ENCODE measurements around the gene MDM1. TPM values are rescaled to one million over a fixed set of nuclear protein-coding genes. Genes with fewer than 3 reads are reported as not detected.
A peak's percentile ranks its signal among the peaks of the same experiment; 100 is the strongest.

MDM1 gene
- polyA plus RNA-seq, 1 donor from 2014 or later: 18.0 TPM

DNA sequence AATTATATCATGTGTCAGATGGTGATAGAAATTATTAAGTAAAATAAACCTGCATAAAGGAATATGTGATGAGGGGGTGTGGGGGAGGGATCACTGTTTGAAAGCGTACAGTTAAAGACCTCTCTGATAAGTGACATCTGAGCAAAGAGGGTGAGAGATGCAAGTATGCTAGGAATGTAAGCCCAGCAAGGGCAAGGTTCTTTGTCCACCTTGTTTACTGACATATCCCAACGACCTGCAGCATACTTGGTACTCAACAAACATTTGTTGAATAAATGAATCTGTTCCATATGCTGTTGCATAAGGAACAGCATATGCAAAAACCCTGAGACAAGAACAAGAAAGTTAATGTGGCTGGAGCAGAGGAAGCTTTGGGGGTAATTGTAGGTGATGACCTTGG is 12.0 kb upstream of the MDM1 start:
- no peaks in the 10 kb centered on the region for H3K9me3 Mint-ChIP-seq
- H3K27me3 Mint-ChIP-seq: peaks cover 10% of the 10 kb centered on the region
- H3K4me3 Mint-ChIP-seq: no peak overlapping the region
- peak overlapping the region in 1 of 3 donors; percentile 19 for H3K27ac Mint-ChIP-seq
- H3K36me3 Mint-ChIP-seq: peaks cover 3% of the 10 kb centered on the region
- H3K4me1 Mint-ChIP-seq: peaks cover 0 to 10% (median 9%) of the 10 kb centered on the region in 3 donors

DNA sequence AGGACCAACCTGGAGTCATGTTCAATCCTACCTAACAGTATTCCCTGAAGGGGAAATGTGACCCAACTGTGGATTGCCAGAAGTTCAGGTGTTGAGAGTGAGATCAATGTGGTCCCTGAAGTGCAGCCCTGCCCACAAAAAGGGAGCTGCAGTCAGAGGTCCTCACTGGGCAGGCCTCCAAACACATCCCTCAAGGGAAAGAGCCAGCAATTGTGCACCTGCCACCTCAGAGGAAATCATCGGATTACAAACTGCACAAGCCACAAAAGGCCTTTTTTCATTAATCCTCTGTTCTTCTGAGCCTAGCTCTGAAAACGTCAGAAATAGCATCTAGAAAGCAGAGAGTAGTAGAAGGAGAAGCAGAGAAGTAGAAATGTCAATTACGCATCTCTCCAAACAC is 10.8 kb upstream of the MDM1 start:
- H3K27me3 Mint-ChIP-seq: peaks cover 8% of the 10 kb centered on the region
- peaks cover 3% of the 10 kb centered on the region for H3K36me3 Mint-ChIP-seq
- no peak overlapping the region for H3K4me3 Mint-ChIP-seq
- no peaks in the 10 kb centered on the region for H3K9me3 Mint-ChIP-seq
- H3K27ac Mint-ChIP-seq: no peak overlapping the region
- H3K4me1 Mint-ChIP-seq: peaks cover 0 to 10% (median 9%) of the 10 kb centered on the region in 3 donors

DNA sequence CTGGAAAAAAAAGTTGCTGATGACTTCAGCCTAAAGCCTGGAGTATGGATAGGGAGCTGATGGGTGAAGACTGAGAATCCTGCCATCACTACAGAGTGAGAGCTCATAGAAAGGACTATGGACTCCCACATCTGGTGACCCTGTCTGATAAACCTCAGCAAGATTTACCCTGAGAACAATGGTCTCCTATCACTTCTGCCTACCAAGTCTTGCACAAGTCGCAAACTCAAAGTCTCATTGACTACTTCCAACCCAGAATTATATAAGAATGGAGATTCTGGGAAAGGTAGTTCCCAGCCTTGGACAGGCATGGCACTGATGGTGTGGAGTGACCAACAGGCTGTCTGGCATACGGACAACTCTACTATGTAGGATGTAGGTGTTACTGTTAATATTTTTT is 9.7 kb upstream of the MDM1 start:
- H3K9me3 Mint-ChIP-seq: no peaks in the 10 kb centered on the region
- peaks cover 0 to 8% (median 6%) of the 10 kb centered on the region in 3 donors for H3K4me1 Mint-ChIP-seq
- H3K27me3 Mint-ChIP-seq: peaks cover 3% of the 10 kb centered on the region
- no peak overlapping the region for H3K4me3 Mint-ChIP-seq
- no peak overlapping the region for H3K27ac Mint-ChIP-seq
- peaks cover 1% of the 10 kb centered on the region for H3K36me3 Mint-ChIP-seq

DNA sequence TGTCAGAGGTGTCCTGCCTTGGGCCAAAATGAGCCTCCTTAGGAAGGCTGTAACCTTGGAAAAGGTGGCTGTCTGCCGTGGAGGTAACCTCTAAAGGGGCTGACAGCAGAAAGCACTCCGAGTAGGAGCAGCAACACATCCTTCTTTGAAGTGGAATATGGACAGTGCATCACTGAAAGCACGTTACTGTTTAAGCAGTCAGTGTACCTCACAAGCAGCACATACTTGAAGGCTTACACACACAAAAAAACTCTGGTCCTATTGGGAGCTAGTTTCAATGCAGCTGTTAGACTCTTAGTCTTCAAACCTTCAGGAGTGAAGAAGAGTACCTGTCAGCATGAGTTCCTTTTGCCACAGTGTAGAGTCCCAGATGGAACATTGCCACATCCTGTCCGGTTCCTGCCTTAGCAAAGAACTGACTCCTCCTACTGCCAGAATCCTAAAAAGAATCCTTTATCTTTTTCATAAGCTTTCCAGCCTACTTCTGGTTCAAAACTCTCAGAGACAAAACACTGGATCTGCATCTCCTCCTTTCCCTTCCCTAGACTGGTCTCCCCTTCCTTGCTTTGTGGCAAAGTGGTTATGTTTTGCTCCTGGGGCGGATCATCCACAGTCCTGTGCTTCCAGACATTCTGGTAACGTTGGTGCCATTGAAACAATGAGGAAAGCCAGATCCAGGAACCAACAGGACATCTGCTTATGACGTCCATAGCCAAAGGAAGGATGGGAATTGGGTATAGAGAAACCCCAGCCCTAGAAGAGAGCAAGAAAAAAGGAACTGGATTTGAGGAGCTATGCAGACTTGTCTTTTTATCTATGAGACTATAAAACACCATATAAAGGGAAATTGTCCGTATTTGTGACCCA is 8.5 kb upstream of the MDM1 start:
- Mint-ChIP-seq H3K27ac (no peak overlapping the region), H3K36me3 (peaks cover 1% of the 10 kb centered on the region), H3K4me1 (peaks cover 0 to 2% (median 1%) of the 10 kb centered on the region in 3 donors), H3K9me3 (no peaks in the 10 kb centered on the region), H3K4me3 (no peak overlapping the region), H3K27me3 (peaks cover 2% of the 10 kb centered on the region)

DNA sequence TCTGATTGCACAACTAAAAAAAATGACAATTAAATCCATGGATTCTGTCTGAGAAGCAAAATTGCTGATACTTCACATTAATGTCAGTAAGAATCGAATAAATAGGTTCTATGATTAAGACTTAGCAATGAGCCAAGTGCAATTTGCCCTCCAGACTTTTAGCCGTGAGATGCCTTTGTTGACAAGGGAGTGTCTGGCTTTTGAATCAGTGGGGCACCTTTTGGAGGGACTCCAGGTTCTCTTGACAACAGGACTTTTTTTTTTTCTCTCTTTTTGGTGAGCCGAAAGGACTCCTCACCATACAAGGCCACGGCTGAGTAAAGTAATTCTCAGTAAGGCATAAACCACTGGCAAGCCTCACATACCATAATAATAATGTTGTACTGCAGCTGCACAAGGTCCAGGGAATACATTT is 4.7 kb upstream of the MDM1 start:
- no peak overlapping the region for H3K4me3 Mint-ChIP-seq
- H3K36me3 Mint-ChIP-seq: peaks cover 1% of the 10 kb centered on the region
- no peaks in the 10 kb centered on the region for H3K9me3 Mint-ChIP-seq
- peaks cover 8 to 20% (median 17%) of the 10 kb centered on the region in 3 donors for H3K4me1 Mint-ChIP-seq
- H3K27me3 Mint-ChIP-seq: no peaks in the 10 kb centered on the region
- H3K27ac Mint-ChIP-seq: no peak overlapping the region

DNA sequence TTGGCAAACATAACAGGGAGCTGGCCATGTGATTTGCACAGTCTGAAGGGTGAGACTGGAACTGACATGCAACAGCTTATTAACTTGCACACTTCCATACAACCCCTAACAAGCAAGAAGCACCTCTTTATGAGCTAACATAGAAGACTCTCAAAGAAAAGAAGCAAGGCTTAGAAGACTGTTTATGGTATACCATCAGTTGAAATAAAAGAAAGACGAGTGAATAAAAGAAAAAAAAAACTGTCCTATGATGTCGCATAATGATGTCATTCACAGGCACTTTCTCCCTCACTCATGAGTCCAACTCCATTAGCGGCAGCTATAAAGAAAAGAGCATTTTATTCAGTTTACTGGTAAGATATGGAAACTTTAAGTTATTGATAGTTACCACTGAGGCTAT is 3.3 kb upstream of the MDM1 start:
- no peaks in the 10 kb centered on the region for H3K27me3 Mint-ChIP-seq
- peak overlapping the region in 1 of 4 donors; percentile 50 for H3K4me3 Mint-ChIP-seq
- no peaks in the 10 kb centered on the region for H3K9me3 Mint-ChIP-seq
- peaks cover 1% of the 10 kb centered on the region for H3K36me3 Mint-ChIP-seq
- peaks cover 14 to 27% (median 26%) of the 10 kb centered on the region in 3 donors for H3K4me1 Mint-ChIP-seq
- H3K27ac Mint-ChIP-seq: no peak overlapping the region

DNA sequence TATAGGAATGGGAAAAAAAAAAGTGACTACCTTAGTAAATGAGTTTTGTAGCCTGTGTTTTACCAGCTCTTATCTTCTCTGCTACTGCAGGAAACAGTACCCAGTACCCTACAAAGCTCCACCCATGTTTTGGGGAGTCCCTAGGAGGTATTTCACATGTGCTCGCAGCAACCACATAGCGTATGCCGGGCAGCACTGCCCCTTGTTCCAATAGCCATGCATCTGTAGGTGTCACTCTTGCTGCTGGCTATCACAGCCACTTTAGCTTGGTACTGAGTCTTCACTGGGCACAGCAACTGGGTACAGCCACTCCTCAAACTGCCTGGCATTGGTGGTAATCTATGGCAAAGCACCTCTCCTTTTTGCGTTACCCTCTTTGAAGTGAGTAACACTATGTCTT is 2.0 kb upstream of the MDM1 start:
- Mint-ChIP-seq H3K9me3 (no peaks in the 10 kb centered on the region), H3K36me3 (no peaks in the 10 kb centered on the region), H3K4me3 (peak overlapping the region in 3 of 4 donors; percentile 25 to 93 (median 40)), H3K4me1 (peaks cover 14 to 32% (median 26%) of the 10 kb centered on the region in 3 donors), H3K27me3 (no peaks in the 10 kb centered on the region), H3K27ac (peak overlapping the region in 2 of 3 donors; percentile 7 to 10)

DNA sequence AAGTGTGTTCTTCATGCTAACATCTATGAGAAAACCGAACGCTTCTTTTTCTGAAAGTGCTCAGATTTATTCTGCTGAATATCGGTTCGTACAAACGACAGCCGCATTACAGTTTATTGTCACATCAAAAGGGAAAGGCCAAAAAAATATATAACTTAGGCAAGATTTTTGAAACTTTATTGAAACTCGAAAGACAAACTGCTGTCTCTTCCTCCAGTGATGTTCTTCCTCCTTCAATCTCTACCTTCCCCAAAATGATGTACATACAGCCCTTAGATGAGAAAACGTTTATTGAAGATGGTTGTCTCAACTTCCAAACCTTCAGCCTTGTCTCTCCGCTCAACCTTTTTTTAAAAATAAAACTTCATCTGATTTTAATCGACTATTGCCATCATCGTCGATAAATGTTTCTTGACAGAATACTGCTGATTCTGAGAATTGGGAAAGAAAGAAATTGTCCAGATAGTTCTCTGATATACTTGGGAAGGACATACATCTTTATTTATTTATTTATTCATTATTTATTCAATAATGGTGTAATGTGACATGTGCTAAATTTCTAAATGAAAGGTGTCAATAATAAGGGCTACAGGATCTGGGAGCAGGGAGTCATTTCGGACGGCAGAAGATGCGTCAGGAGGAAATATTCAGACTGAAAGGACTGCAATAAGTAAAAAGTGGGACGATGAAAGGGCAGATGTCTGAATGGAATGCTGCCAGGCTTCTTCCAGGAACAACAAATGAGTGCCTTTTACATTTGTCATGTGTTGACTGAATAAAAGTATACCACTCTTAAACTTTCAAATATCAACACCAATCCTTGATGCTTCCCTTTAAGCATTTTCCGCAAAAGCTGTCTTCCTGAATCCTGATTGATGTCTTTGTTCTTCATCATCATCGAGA is 817 bp upstream of the MDM1 start:
- H3K4me3 Mint-ChIP-seq: peak overlapping the region; percentile 87 to 95 (median 90)
- no peaks in the 10 kb centered on the region for H3K36me3 Mint-ChIP-seq
- H3K27me3 Mint-ChIP-seq: no peaks in the 10 kb centered on the region
- peak overlapping the region; percentile 70 to 95 (median 87) for H3K27ac Mint-ChIP-seq
- peaks cover 15 to 37% (median 26%) of the 10 kb centered on the region in 3 donors for H3K4me1 Mint-ChIP-seq
- H3K9me3 Mint-ChIP-seq: no peaks in the 10 kb centered on the region

DNA sequence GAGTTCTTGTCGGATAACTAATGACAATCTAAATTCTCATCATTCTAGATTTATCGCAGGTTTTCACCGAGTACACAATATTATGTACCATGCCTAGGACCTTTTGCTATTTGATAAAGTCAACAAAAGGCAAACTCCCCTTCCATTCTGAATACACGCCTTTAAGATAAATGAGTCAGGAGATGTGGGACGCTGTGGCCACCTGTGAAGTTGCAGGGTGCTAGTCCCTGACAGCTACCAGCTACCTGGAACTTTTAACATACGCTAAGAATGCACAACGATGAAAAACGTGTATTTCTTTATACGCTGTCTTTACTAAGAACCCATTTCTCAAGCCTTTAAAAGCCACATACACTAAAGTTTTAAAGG is 678 bp downstream of the MDM1 start:
- Mint-ChIP-seq H3K27ac (peak overlapping the region; percentile 70 to 95 (median 87)), H3K36me3 (peaks cover 2% of the 10 kb centered on the region), H3K27me3 (no peaks in the 10 kb centered on the region), H3K4me1 (peaks cover 20 to 37% (median 26%) of the 10 kb centered on the region in 3 donors), H3K4me3 (peak overlapping the region; percentile 87 to 95 (median 90)), H3K9me3 (no peaks in the 10 kb centered on the region)

DNA sequence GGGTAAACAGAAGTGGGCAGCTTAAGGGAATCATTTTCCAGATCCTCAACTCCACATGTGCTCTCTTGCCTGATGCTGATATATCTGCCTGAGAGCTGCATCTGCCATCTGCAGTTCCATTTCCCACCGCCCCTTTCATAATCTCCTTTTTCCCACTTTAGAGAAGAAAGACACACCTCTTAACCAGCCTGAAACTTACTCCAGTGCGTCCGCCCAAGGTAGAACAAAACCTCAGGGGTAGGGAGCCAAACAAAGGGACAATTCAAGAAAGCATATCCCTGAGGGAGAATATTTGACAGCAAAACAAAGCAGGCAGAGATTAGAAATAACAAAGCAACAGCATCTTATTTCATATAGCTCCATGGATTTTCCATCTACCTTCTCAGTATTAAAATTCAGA is 4.3 kb downstream of the MDM1 start:
- H3K27me3 Mint-ChIP-seq: no peaks in the 10 kb centered on the region
- peaks cover 2% of the 10 kb centered on the region for H3K36me3 Mint-ChIP-seq
- H3K27ac Mint-ChIP-seq: peak overlapping the region in 1 of 3 donors; percentile 16
- H3K9me3 Mint-ChIP-seq: no peaks in the 10 kb centered on the region
- H3K4me3 Mint-ChIP-seq: peak overlapping the region in 1 of 4 donors; percentile 65
- peaks cover 15 to 23% (median 17%) of the 10 kb centered on the region in 3 donors for H3K4me1 Mint-ChIP-seq

DNA sequence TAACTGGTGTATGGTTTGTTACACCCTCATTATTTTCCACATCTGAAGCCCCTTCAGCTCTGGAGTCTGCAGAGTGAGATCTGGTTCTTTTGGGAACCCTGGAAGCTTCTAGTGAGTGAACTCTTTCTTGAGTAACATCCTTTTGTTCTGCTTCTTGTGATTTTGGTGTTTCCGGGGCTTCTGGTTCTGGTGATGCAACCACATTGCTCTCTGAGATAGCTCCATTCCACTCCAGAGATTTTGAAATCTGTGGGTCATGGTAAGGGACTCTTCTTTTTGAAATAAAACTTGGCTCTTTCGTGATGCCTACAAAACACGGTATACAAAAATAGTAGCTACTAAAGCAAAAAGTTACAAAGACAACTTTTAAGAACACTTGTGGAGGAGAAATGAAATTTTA is 5.4 kb downstream of the MDM1 start:
- H3K27ac Mint-ChIP-seq: no peak overlapping the region
- no peaks in the 10 kb centered on the region for H3K27me3 Mint-ChIP-seq
- peaks cover 2% of the 10 kb centered on the region for H3K36me3 Mint-ChIP-seq
- H3K4me3 Mint-ChIP-seq: no peak overlapping the region
- peaks cover 12 to 18% (median 12%) of the 10 kb centered on the region in 3 donors for H3K4me1 Mint-ChIP-seq
- no peaks in the 10 kb centered on the region for H3K9me3 Mint-ChIP-seq

DNA sequence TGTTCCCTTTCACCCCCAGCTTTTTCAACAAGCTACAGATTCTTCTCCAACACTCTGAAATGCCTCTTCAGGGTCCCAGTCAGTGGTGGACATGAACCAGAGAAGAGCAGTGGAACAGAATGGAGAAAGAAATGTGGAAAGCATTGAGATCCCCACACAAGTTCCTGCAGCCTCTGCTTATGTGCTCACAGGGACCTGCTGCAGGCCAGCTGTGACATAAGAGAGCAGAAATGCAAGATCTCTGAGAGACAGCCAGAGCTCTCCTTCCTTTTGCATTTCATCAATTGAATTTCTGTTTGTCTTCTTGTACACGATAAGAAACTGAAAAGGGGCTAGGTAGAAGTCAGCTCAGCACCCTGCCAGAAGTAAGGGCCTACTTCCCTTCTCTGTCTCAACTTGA is 6.2 kb downstream of the MDM1 start:
- Mint-ChIP-seq H3K27me3 (no peaks in the 10 kb centered on the region), H3K4me3 (no peak overlapping the region), H3K4me1 (peaks cover 4 to 12% (median 6%) of the 10 kb centered on the region in 3 donors), H3K27ac (peak overlapping the region in 1 of 3 donors; percentile 41), H3K36me3 (peaks cover 2% of the 10 kb centered on the region), H3K9me3 (no peaks in the 10 kb centered on the region)

DNA sequence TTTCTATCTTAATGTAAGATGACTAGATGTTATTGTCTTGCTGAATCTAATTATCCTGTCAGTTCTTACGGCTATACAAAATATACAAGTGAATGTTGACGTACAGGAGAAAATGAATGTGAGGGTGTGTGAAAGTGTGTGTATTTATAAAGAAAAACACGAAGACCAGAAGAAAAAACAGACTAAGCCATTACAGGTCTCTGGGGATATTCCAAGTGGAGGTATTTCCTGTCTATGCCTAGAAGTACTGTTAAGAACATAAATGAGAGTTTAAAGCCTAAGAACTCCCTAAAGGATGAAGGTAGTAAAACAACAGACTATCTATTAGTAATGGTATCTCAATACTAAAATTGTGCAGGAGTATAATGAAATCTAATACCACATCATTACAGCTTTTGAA is 7.6 kb downstream of the MDM1 start:
- Mint-ChIP-seq H3K4me3 (no peak overlapping the region), H3K36me3 (peaks cover 2% of the 10 kb centered on the region), H3K27me3 (no peaks in the 10 kb centered on the region), H3K9me3 (no peaks in the 10 kb centered on the region), H3K27ac (peak overlapping the region in 1 of 3 donors; percentile 9), H3K4me1 (peaks cover 3 to 9% (median 6%) of the 10 kb centered on the region in 3 donors)

DNA sequence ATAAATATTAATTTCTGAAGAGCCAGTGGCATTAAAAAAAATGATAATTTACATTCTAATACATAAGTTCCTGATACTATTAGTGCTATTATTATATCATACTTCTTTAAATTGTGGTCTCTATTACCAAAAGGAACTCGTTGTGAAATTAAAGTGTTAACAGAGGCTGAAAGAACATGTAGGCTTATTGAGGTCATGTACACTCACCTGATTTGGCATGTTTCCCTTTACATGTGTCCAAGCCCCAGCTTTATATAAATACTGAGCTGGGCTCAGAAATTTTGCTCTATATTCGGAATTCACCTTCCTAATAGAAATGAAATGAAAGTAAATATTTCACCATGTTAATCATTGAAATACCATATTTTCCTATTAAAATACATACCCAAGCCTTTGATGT is 11.0 kb downstream of the MDM1 start:
- no peak overlapping the region for H3K4me3 Mint-ChIP-seq
- peaks cover 0 to 2% (median 2%) of the 10 kb centered on the region in 3 donors for H3K4me1 Mint-ChIP-seq
- no peaks in the 10 kb centered on the region for H3K36me3 Mint-ChIP-seq
- no peaks in the 10 kb centered on the region for H3K9me3 Mint-ChIP-seq
- H3K27ac Mint-ChIP-seq: no peak overlapping the region
- H3K27me3 Mint-ChIP-seq: no peaks in the 10 kb centered on the region
